Measurements from ENCODE around the gene CCT8L2.
A peak's percentile ranks its signal among the peaks of the same experiment; 100 is the strongest.
"Not testable (repeated sequence)": the region's sequence is repeated elsewhere in the genome, so short reads cannot be mapped to it uniquely, and the experiment has no call there.

Gene CCT8L2, protein sequence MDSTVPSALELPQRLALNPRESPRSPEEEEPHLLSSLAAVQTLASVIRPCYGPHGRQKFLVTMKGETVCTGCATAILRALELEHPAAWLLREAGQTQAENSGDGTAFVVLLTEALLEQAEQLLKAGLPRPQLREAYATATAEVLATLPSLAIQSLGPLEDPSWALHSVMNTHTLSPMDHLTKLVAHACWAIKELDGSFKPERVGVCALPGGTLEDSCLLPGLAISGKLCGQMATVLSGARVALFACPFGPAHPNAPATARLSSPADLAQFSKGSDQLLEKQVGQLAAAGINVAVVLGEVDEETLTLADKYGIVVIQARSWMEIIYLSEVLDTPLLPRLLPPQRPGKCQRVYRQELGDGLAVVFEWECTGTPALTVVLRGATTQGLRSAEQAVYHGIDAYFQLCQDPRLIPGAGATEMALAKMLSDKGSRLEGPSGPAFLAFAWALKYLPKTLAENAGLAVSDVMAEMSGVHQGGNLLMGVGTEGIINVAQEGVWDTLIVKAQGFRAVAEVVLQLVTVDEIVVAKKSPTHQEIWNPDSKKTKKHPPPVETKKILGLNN

DNA sequence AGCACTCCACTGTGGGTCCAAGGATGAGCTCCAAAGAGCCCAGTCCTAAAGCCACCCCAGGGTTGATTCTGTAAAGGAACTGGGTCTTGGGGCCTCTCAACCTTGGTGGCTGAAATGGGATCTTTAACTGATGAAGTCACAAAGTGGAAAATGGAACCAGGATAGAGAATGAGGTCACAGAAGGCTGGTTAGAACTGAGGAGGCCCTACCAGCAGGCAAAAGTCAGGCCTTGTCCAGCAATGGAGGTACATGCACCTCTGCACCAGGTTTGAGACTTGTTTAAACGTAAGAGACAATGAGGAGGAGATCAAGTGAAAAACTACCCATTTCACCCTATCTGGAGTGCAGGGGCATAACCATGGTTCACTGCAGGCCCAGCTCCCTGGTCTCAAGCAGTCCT, at the start of gene CCT8L2:
TSS of gene CCT8L2 (minus strand) at position 101 of the 400 bp plus-strand sequence. CDS start 260 bp downstream, outside the sequence.
- not testable (repeated sequence) for DNase-seq (ENCODE audit: low read depth)

DNA sequence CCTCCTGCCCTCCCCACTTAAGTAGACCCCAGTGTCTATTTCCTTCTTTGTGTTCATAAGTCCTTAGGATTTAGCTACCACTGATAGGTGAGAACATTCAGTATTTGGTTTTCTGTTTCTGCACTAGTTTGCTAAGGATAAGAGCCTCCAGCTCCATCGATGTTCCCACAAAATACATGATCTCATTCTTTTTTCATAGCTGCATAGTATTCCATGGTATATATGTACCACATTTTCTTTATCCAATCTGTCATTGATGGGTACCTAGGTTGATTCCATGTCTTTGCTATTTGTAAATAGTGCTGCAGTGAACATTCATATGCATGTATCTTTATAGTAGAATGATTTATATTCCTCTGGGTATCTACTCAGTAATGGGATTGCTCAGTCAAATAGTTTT, 42.8 kb upstream of the CCT8L2 start:
- DNase-seq (ENCODE audit: low read depth), result not testable (repeated sequence)

DNA sequence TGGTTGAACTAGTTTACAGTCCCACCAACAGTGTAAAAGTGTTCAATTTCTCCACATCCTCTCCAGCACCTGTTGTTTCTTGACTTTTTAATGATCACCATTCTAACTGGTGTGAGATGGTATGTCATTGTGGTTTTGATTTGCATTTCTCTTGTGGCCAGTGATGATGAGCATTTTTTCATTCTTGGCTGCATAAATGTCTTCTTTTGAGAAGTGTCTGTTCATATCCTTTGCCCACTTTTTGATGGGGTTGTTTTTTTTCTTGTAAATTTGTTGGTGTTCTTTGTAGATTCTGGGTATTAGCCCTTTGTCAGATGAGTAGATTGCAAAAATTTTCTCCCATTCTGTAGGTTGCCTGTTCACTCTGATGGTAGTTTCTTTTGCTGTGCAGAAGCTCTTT, 41.5 kb upstream of the CCT8L2 start:
- DNase-seq (ENCODE audit: low read depth), result not testable (repeated sequence)

DNA sequence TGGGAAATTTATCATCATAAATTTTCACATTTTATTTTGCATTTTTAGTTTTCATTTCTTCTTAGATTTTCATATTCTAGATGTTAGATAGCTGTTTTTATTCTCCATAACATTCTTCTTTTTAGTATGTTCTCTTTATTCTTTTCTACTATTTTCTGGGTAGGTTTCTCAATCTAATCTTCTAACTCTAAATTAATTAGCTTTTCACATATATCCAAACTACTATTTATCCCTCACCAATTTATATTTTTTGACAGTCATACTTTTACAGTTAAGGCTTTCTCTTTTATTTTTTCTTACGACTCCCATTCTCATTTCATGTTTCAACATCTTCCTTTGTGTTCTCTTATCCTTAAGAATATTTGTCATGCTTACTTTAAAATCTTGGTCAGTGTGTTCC, 35.9 kb upstream of the CCT8L2 start:
- DNase-seq (ENCODE audit: low read depth), result not testable (repeated sequence)

DNA sequence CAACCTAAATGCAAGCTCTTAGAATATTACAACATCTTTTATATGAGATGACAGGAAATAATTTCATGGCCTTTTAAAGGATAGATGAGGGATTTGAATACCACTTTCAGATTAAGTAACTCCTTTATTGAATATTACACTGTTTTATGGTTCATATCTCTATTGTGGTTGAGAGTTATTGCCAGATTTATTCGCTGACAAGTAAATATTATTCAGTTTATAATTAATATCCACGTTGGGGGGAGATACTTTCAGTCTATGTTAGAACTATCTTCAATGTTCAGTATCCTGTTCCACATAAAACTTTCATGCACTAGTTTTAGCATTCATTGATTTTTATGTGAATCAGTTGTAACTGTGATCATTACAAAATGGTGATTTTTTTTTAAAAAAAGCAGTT, 32.4 kb upstream of the CCT8L2 start:
- not testable (repeated sequence) for DNase-seq (ENCODE audit: low read depth)

DNA sequence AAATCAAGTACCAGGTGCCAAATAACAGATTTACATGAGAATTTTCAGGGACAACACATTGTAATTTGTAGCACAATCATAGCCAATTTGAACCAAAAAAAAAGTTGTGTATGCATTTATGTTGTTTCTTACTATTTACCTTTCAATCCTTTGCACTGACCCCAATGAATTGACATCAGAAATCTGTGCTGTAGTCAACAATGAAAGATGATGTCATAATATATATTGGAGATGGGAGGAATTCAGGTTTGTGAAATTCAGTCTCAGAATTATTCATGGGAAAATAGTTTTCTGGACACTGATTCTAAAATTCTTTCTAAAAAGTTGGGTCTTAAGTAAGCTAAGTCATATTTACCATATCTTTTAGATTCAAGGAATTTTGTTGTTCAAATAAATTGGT, 31.0 kb upstream of the CCT8L2 start:
- not testable (repeated sequence) for DNase-seq (ENCODE audit: low read depth)

DNA sequence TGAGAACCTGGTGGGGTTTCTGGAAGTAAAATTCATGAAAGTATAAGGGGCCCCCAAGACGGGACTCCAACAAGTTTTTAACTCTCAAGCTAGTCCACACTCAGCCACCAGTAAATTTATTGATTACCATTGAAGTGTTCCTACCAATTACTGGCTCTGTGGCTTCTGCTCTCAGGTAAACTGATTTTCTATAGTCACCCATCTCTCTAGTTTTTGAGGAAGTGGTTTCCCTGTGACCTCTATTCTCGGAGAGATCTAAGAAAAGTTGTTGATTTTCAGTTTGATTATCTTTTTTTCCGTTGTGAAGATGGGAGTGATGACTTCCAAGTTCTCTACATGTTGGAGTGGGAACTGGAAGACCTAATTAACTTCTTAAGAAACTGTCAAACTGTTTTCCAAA, 24.9 kb upstream of the CCT8L2 start:
- DNase-seq (ENCODE audit: low read depth), result not testable (repeated sequence)

DNA sequence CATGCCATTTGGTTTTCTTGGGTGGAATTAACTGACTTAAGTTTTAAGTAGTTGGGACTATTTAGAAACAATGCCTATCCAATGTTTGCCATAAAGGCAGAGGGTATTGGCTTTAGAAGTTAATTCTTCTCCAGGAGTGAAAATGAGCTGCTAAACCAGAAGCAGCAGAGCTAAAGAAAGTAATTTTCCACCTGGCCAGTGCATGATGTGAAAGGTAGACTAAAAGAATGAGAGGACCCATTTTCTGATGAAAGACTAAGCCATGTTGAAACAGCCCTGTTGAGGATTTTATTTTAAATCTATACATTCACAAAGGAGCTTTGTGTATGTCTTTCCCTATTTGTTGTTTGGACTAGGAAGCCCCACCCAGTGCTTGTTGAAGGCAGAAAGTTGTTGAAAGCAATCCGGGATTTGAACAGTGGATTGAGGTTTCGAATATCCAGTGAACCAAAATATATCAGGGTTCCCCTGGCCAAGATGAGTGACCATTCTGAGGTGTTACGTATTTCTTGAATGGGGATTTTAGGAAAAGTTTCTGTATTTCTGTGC, 23.9 kb upstream of the CCT8L2 start:
- not testable (repeated sequence) for DNase-seq (ENCODE audit: low read depth)

DNA sequence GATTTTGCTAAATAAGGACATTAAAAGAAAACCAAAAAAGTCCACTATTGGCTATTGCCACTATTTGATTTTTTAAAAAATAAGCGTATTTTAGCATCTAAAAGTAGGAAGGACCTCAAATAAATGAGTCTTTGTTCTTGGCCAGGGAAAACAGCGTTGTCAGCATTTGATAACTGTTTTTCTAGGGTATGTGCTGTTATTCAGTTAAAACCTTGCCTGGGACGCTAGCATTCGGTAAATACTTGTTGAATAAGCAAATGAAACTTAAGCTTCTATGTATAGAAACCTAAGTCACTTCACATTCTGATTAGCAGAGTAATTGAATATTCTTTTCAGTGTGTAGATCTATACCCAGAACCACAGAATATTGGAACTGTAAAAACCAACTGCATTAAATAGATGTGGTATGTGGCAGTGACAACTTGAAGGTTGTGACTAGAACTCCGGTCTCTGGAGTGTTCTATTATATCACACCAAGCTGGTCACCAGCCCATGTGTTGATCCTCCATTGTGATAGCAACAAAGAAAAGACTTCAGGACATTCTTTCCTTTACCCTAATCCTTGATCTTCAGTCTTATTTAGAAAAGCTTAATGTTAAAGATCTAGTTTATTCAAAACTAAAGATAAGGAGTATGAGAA, 23.1 kb upstream of the CCT8L2 start:
- not testable (repeated sequence) for DNase-seq (ENCODE audit: low read depth)

DNA sequence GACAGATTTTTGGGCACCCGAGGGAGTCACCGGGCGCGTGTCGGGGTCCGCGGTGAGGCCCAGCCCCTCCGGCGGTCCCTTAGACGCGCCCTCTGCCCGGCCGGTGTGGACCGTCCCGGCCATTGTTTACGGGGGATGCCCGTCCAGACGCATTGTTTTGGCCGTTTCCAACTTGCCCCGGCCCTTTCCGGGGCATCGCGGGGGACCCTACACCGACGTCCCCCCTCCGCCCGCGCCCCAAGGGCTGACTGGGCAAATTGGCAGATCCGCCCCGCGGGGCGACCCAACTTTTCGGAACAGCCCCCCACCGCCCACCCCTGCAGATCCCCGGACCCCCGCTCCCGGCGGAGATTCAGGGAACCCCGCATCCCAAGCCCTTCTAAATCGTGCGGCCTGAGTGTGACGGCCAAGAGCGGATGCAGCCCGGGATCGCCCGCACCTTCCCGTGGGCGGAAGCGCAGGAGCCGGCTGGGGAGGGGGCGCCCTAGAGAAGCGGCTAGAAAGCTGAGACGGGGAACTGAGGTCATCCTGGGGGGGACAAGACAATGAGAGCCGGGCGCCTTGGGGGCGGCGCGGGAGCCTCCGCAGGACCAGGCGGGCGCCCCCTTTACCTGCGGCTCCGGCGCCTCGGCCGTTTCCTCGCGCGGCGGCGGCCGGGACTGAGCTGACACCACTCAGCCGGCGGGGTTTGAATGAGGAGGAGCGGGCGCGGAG, 17.1 kb upstream of the CCT8L2 start:
- no peak for DNase-seq (ENCODE audit: low read depth)

DNA sequence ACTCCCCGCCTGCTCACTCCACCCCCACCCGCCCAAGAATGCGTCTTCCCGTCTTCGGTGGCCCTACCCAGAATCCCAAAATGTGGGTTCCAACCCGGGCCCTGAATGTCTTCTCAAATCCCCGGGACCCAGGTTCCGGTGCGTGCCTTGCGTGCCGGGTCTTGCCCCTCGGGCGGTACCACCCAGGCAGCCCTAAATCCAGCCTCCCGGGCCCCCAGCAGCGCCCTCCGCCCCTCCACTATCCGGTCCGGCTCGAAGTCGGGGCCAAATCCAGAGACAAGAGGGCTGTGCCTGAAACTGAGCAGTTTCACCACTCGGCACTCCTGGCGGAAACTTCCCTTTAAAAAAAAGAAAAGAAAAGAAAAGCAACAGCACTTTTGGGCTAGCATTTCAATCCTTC, 16.3 kb upstream of the CCT8L2 start:
- DNase-seq (ENCODE audit: low read depth), result no peak

DNA sequence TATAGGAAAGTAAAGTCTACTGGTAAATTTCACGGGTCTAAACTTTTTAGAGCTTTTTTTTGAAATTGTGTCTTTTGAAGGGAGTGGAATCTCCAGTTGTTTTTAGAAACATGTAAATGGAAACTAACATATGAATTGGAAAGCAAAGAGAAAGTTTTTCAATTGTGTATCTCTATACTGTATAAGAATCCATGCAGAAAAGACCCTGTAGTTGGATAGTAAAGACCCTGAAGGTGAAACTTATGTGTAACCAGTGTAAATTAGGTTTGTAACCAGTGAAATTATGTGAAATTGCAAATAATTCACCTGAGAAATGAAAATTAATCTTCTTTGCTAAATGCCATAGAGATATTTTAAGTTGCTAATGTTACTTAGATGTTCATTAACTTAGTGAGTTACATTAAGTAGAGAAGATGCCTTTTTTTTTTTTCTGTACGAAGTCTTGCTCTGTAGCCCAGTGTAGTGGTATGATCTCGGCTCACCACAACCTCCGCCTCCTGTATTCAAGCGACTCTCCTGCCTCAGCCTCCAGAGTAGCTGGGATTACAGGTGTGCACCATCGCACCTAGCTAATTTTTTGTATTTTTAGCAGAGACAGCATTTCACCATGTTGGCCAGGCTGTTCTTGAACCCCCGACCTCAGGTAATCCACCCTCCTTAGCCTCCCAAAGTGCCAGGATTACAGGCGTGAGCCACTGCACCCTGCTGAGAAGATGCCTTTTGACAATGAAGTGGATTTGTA, 11.8 kb upstream of the CCT8L2 start:
- not testable (repeated sequence) for DNase-seq (ENCODE audit: low read depth)

DNA sequence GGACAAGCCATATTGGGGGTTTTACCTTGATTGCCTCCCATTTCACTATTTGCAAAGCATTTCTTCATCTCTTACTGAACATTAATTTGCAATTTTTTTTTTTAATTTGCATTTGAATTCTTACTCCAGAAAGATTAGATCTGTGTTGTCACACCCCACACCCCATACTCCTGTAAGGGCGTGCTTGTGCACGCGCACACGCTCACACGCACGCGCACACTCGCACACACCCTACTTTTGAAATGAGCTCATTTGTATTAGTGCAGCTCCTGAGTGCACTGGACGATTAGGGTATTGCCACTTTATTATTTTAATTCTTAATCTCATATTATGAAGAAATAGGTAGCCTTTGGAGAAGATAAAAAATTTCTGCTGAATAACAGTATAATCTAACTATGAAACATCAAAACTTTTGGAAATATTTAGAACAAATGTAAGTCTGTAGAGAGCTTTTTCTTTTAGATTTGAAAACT, 11.2 kb upstream of the CCT8L2 start:
- DNase-seq (ENCODE audit: low read depth), result not testable (repeated sequence)

DNA sequence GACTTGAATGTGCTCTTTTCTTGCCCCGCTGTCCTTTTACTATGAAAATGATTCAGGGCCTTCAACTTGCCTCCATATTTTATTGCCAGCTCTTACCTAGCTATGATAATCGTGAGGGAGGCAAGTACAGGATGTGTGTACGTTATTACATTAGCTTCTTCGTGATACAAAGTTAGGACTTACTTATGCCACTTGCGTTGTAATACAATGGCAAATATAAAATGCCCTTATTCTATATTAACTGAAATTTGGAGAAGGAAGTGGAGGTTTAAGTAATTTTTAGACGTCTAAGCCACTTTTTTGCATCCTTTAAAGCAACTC, 10.8 kb upstream of the CCT8L2 start:
- DNase-seq (ENCODE audit: low read depth), result no peak

DNA sequence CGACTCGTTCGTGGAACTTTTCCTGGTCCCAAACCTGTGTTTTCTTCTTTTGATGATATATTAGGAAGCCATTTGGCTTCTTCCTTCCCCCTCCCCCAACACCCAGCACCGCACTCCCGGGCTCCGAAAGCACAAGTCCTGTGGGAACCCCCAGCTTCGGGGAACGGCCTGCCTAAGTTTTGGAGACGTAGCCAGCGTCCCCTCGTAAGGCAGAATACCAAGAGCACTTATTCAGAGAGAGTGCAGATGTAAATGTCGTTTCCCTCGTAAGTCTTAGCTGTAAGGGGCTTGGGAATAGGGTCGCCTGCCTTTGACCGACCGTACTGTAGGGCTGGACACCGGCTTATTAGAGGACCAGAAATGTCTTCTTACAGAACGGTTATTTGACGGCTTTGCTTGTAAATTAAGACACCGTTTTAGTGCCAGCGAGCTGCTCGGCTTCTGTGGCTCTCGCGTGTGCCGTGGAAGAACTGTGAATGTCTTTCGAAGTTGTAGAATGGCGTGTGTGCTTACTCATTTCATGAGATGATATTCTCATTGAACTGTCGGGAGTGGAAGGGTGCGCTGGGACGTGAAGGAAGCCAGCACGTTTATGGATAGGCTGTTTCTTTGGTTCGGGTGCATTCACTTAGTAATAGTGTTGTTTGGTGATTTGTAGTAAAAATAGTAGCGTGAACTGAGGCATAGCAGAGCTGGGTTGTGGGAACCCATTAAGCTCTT, 10.3 kb upstream of the CCT8L2 start:
- not testable (repeated sequence) for DNase-seq (ENCODE audit: low read depth)

DNA sequence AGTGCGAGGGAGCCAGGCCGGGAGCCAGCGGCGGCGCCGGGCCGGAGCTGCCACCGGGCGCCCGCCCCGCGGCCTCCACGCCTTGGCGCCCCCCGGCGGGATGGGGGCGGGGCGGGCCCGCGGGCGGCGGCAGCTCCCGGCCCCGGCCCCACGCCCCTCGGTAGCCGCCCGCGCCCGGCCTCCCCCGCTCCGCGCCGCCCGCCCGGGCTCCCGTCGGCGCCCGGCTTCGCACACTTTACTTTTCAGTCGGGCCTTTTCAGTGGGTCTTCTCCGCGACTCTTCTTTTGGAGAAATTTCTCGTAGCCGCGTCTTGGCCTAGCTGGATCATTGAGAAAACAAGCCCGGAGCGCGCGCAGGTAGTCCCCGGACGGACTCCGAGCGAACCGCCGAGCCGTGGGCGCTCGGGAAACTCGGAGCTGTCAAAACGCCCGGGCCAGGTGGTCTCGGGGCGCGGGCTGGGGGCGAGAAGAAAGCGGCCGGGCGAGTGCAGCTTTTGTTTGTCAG, 9.7 kb upstream of the CCT8L2 start:
- not testable (repeated sequence) for DNase-seq (ENCODE audit: low read depth)

DNA sequence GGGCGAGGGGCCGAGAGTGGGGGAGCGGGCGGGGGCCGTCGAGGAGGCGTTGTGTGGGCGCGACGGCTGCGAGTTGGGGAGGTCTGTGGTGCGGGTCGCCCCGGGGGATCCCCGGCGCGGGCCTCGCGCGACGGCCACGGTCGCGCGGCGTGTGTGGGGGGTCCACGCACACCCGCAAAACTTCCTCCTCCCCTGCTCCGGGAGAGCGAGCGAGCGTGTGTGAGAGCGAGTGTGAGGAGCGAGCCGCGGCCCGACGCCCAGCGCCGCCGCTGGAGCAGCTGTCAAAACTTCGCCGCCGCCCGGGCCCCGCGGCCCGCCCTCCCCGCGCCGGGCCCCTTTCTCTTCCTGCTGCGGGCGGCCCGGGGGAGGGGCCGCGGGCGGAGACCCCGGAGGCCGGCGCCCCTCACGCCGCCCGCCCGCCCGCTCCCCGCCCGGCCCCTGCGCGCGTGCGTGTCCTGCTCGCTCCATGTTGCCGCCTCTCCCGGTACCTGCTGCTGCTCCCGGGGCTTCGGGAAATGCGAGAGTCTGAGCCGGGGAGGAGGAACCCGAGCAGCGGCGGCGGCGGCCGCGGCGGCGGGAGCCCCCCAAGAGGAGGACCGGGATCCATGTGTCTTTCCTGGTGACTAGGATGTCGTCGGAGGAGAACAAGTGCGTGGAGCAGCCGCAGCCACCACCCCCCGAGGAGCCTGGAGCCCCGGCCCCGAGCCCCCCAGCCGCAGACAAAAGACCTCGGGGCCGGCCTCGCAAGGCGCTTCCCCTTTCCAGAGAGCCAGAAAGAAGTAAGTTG, 9.0 kb upstream of the CCT8L2 start:
- DNase-seq (ENCODE audit: low read depth), result peak; percentile 28

DNA sequence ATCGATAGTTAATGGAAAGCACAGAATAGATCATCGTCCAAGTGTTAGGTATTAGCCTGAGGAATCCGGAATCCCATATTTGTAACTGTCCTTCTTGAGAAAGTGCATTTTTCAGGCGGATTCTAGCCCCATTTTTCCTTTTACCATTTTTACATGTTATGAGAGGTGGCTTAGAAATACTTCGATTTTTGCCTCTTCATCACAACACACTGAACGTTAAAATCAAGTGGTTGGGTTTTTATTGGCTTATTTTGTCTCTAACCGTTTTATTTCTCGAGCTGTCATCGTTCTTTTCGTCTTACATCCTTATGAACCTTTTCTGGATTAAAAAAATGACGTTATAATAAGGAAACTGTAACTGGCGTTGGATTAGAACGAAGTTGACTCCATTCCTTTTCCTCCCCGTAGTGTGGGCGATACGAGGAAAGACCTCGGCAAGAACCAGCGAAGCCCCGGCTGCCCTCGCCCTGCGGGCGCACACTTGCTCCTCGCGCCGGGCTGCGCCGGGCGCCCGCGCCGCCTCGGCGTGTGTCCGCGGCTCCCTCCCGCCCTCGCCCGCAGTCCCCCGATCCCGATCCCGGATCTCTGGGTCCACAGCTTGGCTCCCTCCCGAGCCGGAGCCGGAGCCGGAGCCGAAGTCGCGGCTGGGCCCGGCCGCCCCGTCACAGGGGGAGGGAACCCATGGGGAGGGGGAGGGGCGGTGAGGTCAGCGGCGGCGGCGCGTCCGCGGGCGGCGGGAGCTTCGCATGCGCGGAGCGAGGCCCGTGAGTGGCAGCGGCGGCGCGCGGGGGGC, 8.2 kb upstream of the CCT8L2 start:
- DNase-seq (ENCODE audit: low read depth), result peak; percentile 67

DNA sequence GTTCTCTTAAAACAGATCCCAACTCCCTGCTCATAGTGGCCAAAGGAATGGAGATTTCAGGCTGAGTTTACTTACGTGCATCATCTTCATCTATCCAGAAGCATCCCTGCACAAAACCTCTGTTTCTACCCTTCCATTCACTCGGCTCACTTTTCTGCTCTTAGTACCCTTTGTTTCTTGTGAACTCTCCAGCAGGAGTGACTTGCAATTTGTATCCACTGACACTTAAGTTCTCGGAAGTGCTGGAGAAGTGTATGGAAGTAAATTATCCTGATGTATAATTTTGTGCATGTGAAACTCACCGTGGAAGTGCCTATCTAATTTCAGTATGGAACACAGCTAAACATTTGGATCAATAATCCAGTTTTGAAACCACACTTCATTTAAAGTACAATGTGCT, 7.0 kb upstream of the CCT8L2 start:
- DNase-seq (ENCODE audit: low read depth), result not testable (repeated sequence)

Data from stimulated activated CD8-positive, alpha-beta memory T cell treated with anti-CD3 and anti-CD28 coated beads, Interleukin-4, amount 100 ng/mL, for 24 hours (primary cell).